Measurements from ENCODE around the gene CENPU. TPM values are rescaled to one million over a fixed set of nuclear protein-coding genes. Genes with fewer than 3 reads are reported as not detected.
"Not testable (repeated sequence)": the region's sequence is repeated elsewhere in the genome, so short reads cannot be mapped to it uniquely, and the experiment has no call there.

Gene CENPU
- total RNA-seq (1 to 10 TPM; 1.7 to 2.1 TPM), polyA plus RNA-seq (1 to 10 TPM in 2 of 3 donors, not detected in 1; 1.7 to 2.8 TPM), total RNA-seq (1.6 to 16.8 (median 2.7) reads per million in 6 experiments)

GRCh38 chr4:184733654-184734524 is at the start of gene CENPU:
Gene CENPU, minus strand, starts transcription at chr4:184734096. Its CDS starts 34 bp downstream, at chr4:184734062.
- Mint-ChIP-seq H3K9me3 (no peaks in the 10 kb centered on the region), H3K27ac (peak within 1 kb of the TSS; percentile 76 to 95 (median 88)), H3K27me3 (no peaks in the 10 kb centered on the region), H3K36me3 (no peaks in the 10 kb centered on the region), H3K4me1 (peaks cover 4 to 26% (median 16%) of the 10 kb centered on the region in 4 donors), H3K4me3 (peak within 1 kb of the TSS; percentile 81 to 97 (median 90))
- DNase-seq (peak; percentile 88 to 96 (median 92)), ATAC-seq (peak; percentile 94 to 96)
- POLR2A ChIA-PET = interaction anchor here (0.6 to 2.0 kb wide), 17 partner anchors 9 to 1289 kb away, joined by 3 to 11 read pairs (median 4); partner anchors contain the start of genes ACSL1, CASP3, CDKN2AIP and IRF2

- ATAC-seq (peak; percentile 62 to 75), DNase-seq (peak in 2 of 10 donors; percentile 19 to 28)
- POLR2A ChIA-PET = interaction anchor here (1.1 to 1.2 kb wide), 2 partner anchors 44 to 49 kb away, joined by 3 to 5 read pairs; partner anchors contain the start of gene CENPU
- Mint-ChIP-seq H3K27ac (peak overlapping the region; percentile 19 to 90 (median 70)), H3K27me3 (no peaks in the 10 kb centered on the region), H3K4me3 (peak overlapping the region; percentile 66 to 83 (median 74)), H3K36me3 (peaks cover 7 to 23% (median 17%) of the 10 kb centered on the region in 3 donors), H3K4me1 (peaks cover 10 to 16% (median 15%) of the 10 kb centered on the region in 4 donors), H3K9me3 (no peaks in the 10 kb centered on the region)
Observed at GRCh38 chr4:184782731-184783373, 49.0 kb upstream of the CENPU start.

GRCh38 chr4:184779160-184779559 is 45.3 kb upstream of the CENPU start:
- peaks cover 12 to 16% (median 15%) of the 10 kb centered on the region in 4 donors for H3K4me1 Mint-ChIP-seq
- H3K4me3 Mint-ChIP-seq, H3K27me3 Mint-ChIP-seq, POLR2A ChIA-PET, H3K9me3 Mint-ChIP-seq, ATAC-seq, DNase-seq: not testable (repeated sequence)
- H3K27ac Mint-ChIP-seq = peak overlapping the region in 1 of 10 donors; percentile 15
- peaks cover 4 to 19% (median 10%) of the 10 kb centered on the region in 3 donors for H3K36me3 Mint-ChIP-seq

- ATAC-seq = no peak
- H3K27ac Mint-ChIP-seq = no peak overlapping the region
- peaks cover 4 to 27% (median 12%) of the 10 kb centered on the region in 3 donors for H3K36me3 Mint-ChIP-seq
- no peak for DNase-seq
- POLR2A ChIA-PET = no interaction called here
- peaks cover 11 to 12% (median 11%) of the 10 kb centered on the region in 4 donors for H3K4me1 Mint-ChIP-seq
- no peaks in the 10 kb centered on the region for H3K9me3 Mint-ChIP-seq
- no peaks in the 10 kb centered on the region for H3K27me3 Mint-ChIP-seq
- H3K4me3 Mint-ChIP-seq = no peak overlapping the region
Observed at GRCh38 chr4:184778325-184778724, 44.4 kb upstream of the CENPU start.

GRCh38 chr4:184776821-184777220 is 42.9 kb upstream of the CENPU start:
- H3K27ac Mint-ChIP-seq = peak overlapping the region in 1 of 10 donors; percentile 24
- no peaks in the 10 kb centered on the region for H3K9me3 Mint-ChIP-seq
- peaks cover 0 to 1% (median 0%) of the 10 kb centered on the region in 4 donors for H3K4me1 Mint-ChIP-seq
- no peak overlapping the region for H3K4me3 Mint-ChIP-seq
- no peaks in the 10 kb centered on the region for H3K27me3 Mint-ChIP-seq
- DNase-seq (no peak), ATAC-seq (no peak)
- POLR2A ChIA-PET = no interaction called here
- peaks cover 4 to 30% (median 12%) of the 10 kb centered on the region in 3 donors for H3K36me3 Mint-ChIP-seq

- no peaks in the 10 kb centered on the region for H3K9me3 Mint-ChIP-seq
- no peak for DNase-seq
- H3K27ac Mint-ChIP-seq = peak overlapping the region in 1 of 10 donors; percentile 51
- POLR2A ChIA-PET = no interaction called here
- H3K4me3 Mint-ChIP-seq = no peak overlapping the region
- H3K27me3 Mint-ChIP-seq = no peaks in the 10 kb centered on the region
- peaks cover 4 to 30% (median 12%) of the 10 kb centered on the region in 3 donors for H3K36me3 Mint-ChIP-seq
- peaks cover 0 to 1% (median 0%) of the 10 kb centered on the region in 4 donors for H3K4me1 Mint-ChIP-seq
- ATAC-seq = no peak
Observed at GRCh38 chr4:184775854-184776555, 42.1 kb upstream of the CENPU start.

- Mint-ChIP-seq H3K27me3 (no peaks in the 10 kb centered on the region), H3K4me1 (peaks cover 0 to 1% (median 0%) of the 10 kb centered on the region in 4 donors)
- POLR2A ChIA-PET = no interaction called here
Observed at GRCh38 chr4:184774152-184774551, 40.3 kb upstream of the CENPU start.

GRCh38 chr4:184771416-184771815 is 37.5 kb upstream of the CENPU start:
- Mint-ChIP-seq H3K9me3 (no peaks in the 10 kb centered on the region), H3K36me3 (peaks cover 0 to 38% (median 16%) of the 10 kb centered on the region in 3 donors), H3K4me3 (no peak overlapping the region), H3K27me3 (no peaks in the 10 kb centered on the region), H3K27ac (no peak overlapping the region), H3K4me1 (no peaks in the 10 kb centered on the region)
- POLR2A ChIA-PET = no interaction called here
- ATAC-seq = no peak
- DNase-seq = no peak

More at GRCh38 chr4:184774152-184774551, 40.3 kb upstream of the CENPU start:
- no peaks in the 10 kb centered on the region for H3K9me3 Mint-ChIP-seq
- no peak overlapping the region for H3K4me3 Mint-ChIP-seq
- DNase-seq (no peak), ATAC-seq (no peak)
- no peak overlapping the region for H3K27ac Mint-ChIP-seq
- peaks cover under 1 to 30% (median 14%) of the 10 kb centered on the region in 3 donors for H3K36me3 Mint-ChIP-seq

GRCh38 chr4:184769141-184769765 is 35.4 kb upstream of the CENPU start:
- peak in 1 of 10 donors; percentile 22 for DNase-seq

GRCh38 chr4:184768296-184768695 is 34.4 kb upstream of the CENPU start:
- DNase-seq (no peak), ATAC-seq (no peak)
- H3K4me1 Mint-ChIP-seq = peaks cover 0 to 3% (median 3%) of the 10 kb centered on the region in 4 donors
- no peak overlapping the region for H3K4me3 Mint-ChIP-seq
- H3K9me3 Mint-ChIP-seq = no peaks in the 10 kb centered on the region
- H3K27ac Mint-ChIP-seq = no peak overlapping the region
- H3K27me3 Mint-ChIP-seq = no peaks in the 10 kb centered on the region
- POLR2A ChIA-PET = no interaction called here
- peaks cover 0 to 41% (median 13%) of the 10 kb centered on the region in 3 donors for H3K36me3 Mint-ChIP-seq

More at GRCh38 chr4:184769141-184769765, 35.4 kb upstream of the CENPU start:
- POLR2A ChIA-PET = no interaction called here
- Mint-ChIP-seq H3K4me1 (no peaks in the 10 kb centered on the region), H3K27me3 (no peaks in the 10 kb centered on the region), H3K27ac (peak overlapping the region in 1 of 10 donors; percentile 67), H3K4me3 (no peak overlapping the region), H3K9me3 (no peaks in the 10 kb centered on the region), H3K36me3 (peaks cover 0 to 49% (median 15%) of the 10 kb centered on the region in 3 donors)
- no peak for ATAC-seq

- Mint-ChIP-seq H3K27me3 (no peaks in the 10 kb centered on the region), H3K4me1 (peaks cover 2 to 18% (median 14%) of the 10 kb centered on the region in 4 donors), H3K4me3 (no peak overlapping the region), H3K36me3 (peaks cover 0 to 39% (median 18%) of the 10 kb centered on the region in 3 donors), H3K9me3 (no peaks in the 10 kb centered on the region), H3K27ac (no peak overlapping the region)
- POLR2A ChIA-PET = no interaction called here
- DNase-seq (no peak), ATAC-seq (no peak)
Observed at GRCh38 chr4:184766446-184766845, 32.5 kb upstream of the CENPU start.
